Measurements from ENCODE around the gene TAF4B.

GRCh38 chr18:26421503-26421902, 195.3 kb downstream of the TAF4B start:
- TF ChIP-seq CTCF (IDR thresholded peaks at IDR 0.05; ENCODE audit: low read depth, low read length) = no peak
- no peak for TF ChIP-seq EZH2phosphoT487 (IDR thresholded peaks at IDR 0.05; ENCODE audit: low read depth)
